GM18873 (cell line): ENCODE data around the gene TNFAIP2.

Experiments used
- ATAC-seq: cut with Tn5 transposase; IDR thresholded peaks from one replicate; pipeline ENCODE4 v1.9.1; 2021; ENCODE audit warnings: mild to moderate bottlenecking, moderate library complexity, moderate number of reproducible peaks; ENCODE audit not compliant: unreplicated experiment, low FRiP score

The TNFAIP2 gene

GRCh38 chr14:103121121-103121845 lies 2.0 kb upstream of the TNFAIP2 start:
- ATAC-seq, result no peak

- no peak for ATAC-seq
Observed at GRCh38 chr14:103121846-103122584, 1.2 kb upstream of the TNFAIP2 start.

GRCh38 chr14:103122585-103122946 lies 695 bp upstream of the TNFAIP2 start:
- no peak for ATAC-seq

DNA sequence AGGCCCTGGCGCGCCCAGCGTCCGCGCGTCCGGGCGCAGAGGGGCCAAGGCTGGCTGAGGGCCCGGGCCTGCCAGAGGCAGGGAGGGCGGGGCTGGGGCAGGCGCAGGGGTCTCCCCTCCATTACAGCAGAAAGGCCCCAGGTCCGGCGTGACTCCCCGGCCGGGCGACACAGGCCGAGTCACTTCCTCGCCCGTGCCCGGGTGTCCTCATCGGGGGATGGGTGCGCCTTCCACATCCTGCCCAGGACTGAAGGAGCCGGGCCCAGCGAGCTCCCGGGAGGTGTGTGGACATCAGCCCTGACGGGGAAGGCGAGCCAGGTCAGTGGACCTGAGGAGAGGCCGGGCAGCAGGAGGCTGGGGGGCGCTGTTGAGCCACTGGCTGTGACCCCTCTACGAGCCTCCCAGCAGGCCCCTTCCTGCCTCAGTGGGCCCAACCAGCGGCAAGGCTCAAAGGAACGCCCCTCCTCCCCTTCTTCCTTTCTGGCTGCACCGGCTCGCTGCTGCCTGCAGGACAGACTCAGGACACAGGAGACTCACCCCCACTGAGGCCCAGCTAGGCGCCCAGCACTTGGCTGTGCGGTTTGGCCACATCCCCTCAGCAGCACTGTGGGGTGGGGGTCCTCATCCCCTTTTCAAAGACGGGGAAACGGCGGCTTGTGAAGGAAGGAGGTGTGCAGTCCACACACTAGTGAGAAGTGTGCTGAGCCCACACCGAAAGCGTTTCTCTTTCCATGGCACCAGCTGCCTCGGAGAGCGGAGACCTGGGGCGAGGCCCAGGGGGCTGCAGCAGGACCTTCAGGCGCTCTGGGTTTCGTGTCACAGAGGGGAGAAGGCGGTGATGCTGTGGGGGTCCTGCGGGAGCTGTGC lies 606 bp downstream of the TNFAIP2 start:
- no peak for ATAC-seq

- no peak for ATAC-seq
Observed at GRCh38 chr14:103124501-103125001, 1.3 kb downstream of the TNFAIP2 start.

DNA sequence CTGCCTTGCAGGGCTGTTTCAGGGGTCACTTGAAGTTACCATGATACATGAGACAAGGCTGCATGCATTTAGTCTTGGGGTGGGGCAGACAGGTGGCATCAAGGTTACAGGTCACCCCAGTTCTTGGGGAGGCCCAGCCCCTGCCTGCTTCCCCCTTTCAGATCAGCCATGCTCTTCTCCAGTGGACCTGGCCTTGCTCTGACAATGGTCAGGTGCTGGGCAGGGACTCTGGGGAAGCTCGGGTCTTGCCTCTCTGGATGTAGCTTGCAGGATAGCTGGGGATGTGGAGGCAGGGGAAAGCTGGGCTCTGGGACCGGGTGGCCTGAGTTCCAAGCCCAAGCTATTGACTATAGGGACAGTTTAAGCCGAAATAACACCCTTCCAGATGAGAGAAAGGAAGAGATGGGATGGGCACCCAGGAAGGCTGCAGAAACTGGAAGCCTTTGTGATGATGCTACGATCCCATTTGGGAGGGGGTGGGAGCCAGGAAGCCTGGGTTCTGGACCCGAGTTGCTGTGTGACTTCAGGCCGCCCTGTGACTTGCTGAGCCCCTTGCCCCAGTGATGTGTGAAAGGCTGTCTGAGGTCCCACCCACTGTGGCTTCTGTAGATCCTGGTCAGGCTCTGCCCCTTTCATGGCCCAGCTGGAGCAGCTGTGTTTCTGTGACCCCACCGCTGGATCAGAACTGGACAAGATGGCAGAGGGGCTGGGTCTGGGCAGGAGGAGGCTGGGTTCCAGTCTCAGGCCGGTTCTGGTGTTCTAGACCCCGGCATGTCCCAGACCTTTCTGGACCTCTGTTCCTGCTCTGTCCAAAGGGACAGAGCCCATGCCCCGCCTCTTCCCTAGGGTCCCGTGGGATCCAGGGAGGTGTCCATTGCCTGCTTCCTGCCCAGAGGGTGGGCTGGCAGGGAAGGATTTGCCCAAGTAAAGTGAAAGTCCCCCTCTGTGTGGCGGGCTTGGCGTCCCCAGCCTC lies 2.1 kb downstream of the TNFAIP2 start:
- no peak for ATAC-seq

DNA sequence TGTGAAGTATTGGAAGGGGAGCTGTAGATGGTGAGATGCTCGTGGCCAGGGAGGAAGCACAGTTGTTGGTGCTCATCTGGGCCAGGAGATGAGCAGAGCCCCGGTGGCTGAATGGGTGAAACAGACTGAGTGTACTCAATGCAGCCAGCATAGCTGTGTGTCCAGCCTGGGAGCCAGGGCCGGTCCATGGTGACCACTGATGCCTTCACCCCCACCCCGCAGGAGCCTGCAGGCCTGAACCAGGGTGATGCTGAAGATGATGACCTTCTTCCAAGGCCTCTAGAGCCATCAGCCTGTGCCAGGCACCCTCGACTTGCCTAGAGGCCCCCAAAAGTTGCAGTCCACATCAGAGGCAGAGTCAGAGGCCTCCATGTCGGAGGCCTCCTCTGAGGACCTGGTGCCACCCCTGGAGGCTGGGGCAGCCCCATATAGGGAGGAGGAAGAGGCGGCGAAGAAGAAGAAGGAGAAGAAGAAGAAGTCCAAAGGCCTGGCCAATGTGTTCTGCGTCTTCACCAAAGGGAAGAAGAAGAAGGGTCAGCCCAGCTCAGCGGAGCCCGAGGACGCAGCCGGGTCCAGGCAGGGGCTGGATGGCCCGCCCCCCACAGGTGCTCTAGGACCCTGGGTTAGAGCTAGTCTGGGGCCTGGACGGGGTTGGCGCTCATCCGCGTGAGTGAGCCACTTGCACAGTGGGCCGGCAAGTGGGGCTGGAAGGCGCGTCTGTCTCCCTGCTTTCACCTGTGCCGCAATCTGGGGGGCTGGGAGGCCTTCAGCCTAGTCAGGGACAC lies 3.0 kb downstream of the TNFAIP2 start:
- no peak for ATAC-seq

GRCh38 chr14:103126873-103127304 lies 3.6 kb downstream of the TNFAIP2 start:
- no peak for ATAC-seq

DNA sequence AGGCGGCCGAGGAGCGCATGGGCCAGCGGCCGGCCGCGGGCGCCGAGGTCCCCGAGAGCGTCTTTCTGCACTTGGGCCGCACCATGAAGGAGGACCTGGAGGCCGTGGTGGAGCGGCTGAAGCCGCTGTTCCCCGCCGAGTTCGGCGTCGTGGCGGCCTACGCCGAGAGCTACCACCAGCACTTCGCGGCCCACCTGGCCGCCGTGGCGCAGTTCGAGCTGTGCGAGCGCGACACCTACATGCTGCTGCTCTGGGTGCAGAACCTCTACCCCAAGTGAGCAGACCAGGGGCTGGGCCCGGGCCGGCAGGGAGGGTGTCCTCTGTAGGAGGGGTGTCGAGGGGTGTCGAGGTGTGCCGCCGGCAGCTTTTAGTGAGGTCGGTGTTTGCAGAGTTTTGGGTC lies 4.1 kb downstream of the TNFAIP2 start:
- ATAC-seq, result no peak

GRCh38 chr14:103127861-103128598 lies 4.8 kb downstream of the TNFAIP2 start:
- no peak for ATAC-seq

GRCh38 chr14:103128631-103129300 lies 5.5 kb downstream of the TNFAIP2 start:
- no peak for ATAC-seq

- no peak for ATAC-seq
Observed at GRCh38 chr14:103129301-103130016, 6.2 kb downstream of the TNFAIP2 start.

DNA sequence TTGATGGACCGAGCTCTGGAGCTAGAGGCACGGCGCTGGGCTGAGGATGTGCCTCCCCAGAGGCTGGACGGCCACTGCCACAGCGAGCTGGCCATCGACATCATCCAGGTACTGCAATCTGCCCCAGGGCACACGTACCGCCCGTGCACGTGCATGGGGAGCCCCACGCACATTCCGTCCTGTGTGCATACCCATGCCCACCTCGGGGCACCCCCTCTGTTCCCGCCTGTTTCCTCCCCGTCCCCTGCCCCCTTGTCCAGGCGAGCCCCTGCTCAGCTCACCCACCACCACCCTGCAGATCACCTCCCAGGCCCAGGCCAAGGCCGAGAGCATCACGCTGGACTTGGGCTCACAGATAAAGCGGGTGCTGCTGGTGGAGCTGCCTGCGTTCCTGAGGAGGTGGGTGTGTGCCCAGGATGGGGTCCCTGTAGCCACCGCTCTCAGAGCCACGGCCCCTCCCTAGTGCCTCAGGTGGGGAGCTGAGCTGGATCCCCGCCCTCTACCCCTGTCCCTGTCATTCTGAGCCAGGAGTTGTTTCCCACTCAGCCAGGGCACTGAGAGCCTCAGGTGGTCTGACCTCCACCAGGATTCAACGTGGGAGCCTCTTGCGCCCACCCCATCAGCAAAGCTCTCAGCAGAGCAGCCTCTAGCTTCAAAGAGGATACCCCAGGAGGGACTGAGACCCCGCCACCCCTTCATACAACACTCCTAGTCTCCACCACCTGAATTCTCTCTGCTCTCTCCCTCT lies 6.9 kb downstream of the TNFAIP2 start:
- ATAC-seq, result no peak

- no peak for ATAC-seq
Observed at GRCh38 chr14:103130965-103131364, 7.7 kb downstream of the TNFAIP2 start.

DNA sequence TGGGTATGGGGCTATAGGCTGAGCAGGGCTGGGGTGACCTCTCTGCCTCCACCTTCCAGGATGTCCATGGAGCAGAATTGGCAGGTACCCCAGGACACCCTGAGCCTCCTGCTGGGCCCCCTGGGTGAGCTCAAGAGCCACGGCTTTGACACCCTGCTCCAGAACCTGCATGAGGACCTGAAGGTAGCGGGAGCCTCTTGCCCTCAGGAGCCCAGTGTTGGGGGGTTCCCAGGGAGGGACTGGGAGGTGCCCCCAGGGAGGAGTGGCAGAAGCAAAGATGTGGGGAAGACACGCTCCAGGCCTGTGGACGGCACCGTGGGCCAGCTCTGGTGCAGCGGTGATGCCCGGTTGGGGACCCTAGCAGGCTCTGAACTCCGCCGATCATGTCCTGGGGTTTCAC lies 8.3 kb downstream of the TNFAIP2 start:
- no peak for ATAC-seq

DNA sequence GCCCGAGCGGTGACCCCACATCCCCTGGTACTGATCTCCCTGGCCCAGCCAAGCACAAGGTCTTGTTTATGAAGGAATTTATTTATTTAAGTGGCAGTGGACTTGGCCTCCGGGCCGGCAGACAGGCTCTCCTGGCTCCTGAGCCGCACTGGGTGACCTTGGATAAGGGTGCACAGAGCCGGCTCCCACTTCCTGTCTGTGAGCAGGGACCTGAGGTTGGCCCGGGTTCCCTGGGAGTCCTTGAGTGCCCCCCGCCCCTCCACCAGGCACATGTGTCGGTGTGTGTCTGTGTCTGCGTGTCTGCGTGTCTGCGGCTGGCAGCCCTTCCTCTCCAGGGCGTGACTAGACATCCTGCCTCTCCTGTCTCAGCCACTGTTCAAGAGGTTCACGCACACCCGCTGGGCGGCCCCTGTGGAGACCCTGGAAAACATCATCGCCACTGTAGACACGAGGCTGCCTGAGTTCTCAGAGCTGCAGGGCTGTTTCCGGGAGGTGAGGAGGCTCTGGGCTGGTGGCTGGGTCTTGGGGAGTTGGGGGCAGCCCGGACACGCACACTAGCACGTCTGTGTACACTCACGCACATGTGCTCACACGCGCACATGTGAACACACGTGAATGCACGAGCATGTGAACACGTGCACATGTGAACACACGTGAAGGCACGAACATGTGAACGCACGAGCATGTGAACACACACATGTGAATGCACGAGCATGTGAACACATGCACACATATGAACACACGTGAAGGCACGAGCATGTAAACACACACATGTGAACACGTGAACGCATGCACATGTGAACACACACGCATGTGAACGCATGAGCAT lies 9.3 kb downstream of the TNFAIP2 start:
- ATAC-seq, result no peak
